Neural cell (in vitro differentiated cells): ENCODE data around the gene PPP1R3G.

Experiments used
- CTCF ChIP-seq: fragments of 450-650 bp; IDR thresholded peaks from 2 replicates; pipeline ENCODE4 v1.5.1; 2014; ENCODE audit warnings: antibody characterized with exemption, mild to moderate bottlenecking, moderate library complexity; ENCODE audit not compliant: poor library complexity, severe bottlenecking
- EZH2 ChIP-seq: fragments of 200-600, 300-800 bp; shearing (Covaris generic), sonication (generic); IDR thresholded peaks from 2 replicates; pipeline ENCODE4 v1.6.1; 2014; ENCODE audit warnings: antibody characterized with exemption, low read length, borderline replicate concordance, mild to moderate bottlenecking; ENCODE audit not compliant: insufficient read depth, poor library complexity, severe bottlenecking
- POLR2AphosphoS5 ChIP-seq: IDR thresholded peaks from 2 replicates; pipeline ENCODE4 v1.6.1; 2012

- TF ChIP-seq CTCF (no peak), EZH2 (no peak), POLR2AphosphoS5 (no peak)
Measured at GRCh38 chr6:5112066-5112799, 27.1 kb downstream of the PPP1R3G start.
